ENCODE measurements around the gene NUP58. TPM values are rescaled to one million over a fixed set of nuclear protein-coding genes. Genes with fewer than 3 reads are reported as not detected.

Gene NUP58
- total RNA-seq, 1 experiment from 2014 or later = 46.1 TPM

DNA sequence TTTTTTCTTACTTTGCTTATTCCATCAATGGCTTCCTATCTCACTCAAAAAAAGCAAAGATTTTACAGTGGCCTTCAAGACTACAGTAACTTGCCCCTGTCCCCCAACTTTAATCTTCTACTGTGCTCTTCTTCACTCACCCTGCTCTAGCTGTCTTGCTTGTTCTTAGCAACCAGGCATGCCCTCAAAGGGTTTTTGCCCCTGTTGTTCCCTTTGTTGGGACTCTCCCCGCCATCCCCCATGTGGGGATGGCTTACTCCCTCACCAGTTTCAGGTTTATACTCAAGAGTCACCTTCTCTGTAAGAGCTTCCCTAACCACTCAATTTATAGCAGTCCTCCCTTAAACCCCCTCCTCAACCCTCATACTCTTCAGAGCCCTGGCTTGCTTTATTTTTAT lies 19.5 kb upstream of the NUP58 start:
- Histone ChIP-seq H2AFZ (ENCODE audit: low read length) (no peak overlapping the region), H3F3A (ENCODE audit: low read length, unreplicated experiment) (no peaks in the 10 kb centered on the region), H3K27me3 (ENCODE audit: low read length) (no peaks in the 10 kb centered on the region), H4K20me1 (ENCODE audit: low read length) (peaks cover 3% of the 10 kb centered on the region; the same call in 1 of the 2 replicates), H3K9me3 (ENCODE audit: low read length) (no peaks in the 10 kb centered on the region), H3K9ac (ENCODE audit: low read length) (no peak overlapping the region), H3K27ac (ENCODE audit: low read length) (no peak overlapping the region), H3K4me1 (ENCODE audit: insufficient read depth, low read length) (peaks cover 8% of the 10 kb centered on the region), H3K79me2 (ENCODE audit: low read length) (peaks cover 76% of the 10 kb centered on the region), H3K36me3 (ENCODE audit: low read depth, low read length) (no peaks in the 10 kb centered on the region), H3K9me2 (replicated peaks; ENCODE audit: low read length) (no peaks in the 10 kb centered on the region), H3K4me2 (ENCODE audit: low read length) (no peak overlapping the region), H3K4me3 (ENCODE audit: low read length) (no peak overlapping the region)
- ATAC-seq = no peak
- intact Hi-C loops (cut with micrococcal nuclease) = no loop called here
- BruUV-seq (replicated peaks) = no TSS peak
- CTCF ChIA-PET = interaction anchor here (0.5 kb wide), 1 partner anchor 1925 kb away, joined by 4 read pairs; no protein-coding TSS in a partner anchor
- POLR2A ChIA-PET (ENCODE audit: unreplicated experiment) = no interaction called here
- TF ChIP-seq EZH2phosphoT487 (IDR thresholded peaks at IDR 0.05; ENCODE audit: borderline replicate concordance, low read length) (no peak), EZH2 (IDR thresholded peaks at IDR 0.05; ENCODE audit: low read length, unreplicated experiment) (no peak)
- TF ChIP-seq, protein P1, sequence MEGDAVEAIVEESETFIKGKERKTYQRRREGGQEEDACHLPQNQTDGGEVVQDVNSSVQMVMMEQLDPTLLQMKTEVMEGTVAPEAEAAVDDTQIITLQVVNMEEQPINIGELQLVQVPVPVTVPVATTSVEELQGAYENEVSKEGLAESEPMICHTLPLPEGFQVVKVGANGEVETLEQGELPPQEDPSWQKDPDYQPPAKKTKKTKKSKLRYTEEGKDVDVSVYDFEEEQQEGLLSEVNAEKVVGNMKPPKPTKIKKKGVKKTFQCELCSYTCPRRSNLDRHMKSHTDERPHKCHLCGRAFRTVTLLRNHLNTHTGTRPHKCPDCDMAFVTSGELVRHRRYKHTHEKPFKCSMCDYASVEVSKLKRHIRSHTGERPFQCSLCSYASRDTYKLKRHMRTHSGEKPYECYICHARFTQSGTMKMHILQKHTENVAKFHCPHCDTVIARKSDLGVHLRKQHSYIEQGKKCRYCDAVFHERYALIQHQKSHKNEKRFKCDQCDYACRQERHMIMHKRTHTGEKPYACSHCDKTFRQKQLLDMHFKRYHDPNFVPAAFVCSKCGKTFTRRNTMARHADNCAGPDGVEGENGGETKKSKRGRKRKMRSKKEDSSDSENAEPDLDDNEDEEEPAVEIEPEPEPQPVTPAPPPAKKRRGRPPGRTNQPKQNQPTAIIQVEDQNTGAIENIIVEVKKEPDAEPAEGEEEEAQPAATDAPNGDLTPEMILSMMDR (conservative IDR thresholded peaks at IDR 0.05; ENCODE audit: low read depth, low read length) = no peak
- DNase-seq = no peak

DNA sequence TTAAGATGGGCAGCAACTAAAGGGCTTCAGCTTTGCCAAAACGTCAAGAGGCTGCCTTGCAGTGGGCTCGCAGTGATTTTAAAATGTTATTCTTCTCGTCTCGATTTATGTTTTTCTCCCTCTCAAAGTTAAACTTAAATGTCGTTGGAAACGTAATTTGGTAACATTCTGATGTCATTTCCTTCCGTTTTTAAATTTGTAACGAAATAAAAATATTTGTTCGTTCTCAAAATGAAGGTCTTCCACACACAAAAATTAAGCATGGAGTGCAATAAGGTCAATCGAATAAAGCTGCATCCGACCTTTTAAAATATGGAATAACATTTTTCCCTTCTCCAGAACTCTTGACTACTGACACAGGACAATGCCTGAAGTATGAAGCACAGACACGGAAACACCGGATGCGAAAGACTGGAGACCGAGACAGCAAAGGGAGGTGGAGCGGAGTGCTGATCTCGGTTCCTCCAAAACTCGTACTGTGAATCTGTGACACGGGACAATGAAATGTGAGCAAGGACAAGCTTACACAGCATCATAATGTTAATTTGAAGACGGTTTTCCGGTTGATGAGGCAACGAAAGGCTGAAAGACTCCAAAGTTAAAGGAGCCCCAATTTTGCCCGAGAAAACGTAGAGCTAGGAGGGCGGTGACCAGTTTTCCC lies 15.0 kb upstream of the NUP58 start:
- H2AFZ ChIP-seq (ENCODE audit: low read length) = peak overlapping the region; percentile 96
- ChIA-PET CTCF (no interaction called here), POLR2A (ENCODE audit: unreplicated experiment) (no interaction called here)
- H3K27ac ChIP-seq (ENCODE audit: low read length) = peak overlapping the region; percentile 35
- H3K79me2 ChIP-seq (ENCODE audit: low read length) = peaks cover 53% of the 10 kb centered on the region
- BruUV-seq (replicated peaks) = TSS peak; percentile 69
- no peaks in the 10 kb centered on the region for H3K36me3 ChIP-seq (ENCODE audit: low read depth, low read length)
- intact Hi-C loops (cut with micrococcal nuclease) = loop anchor here (5.0 kb wide), 1 partner anchor 34 kb away; no protein-coding TSS in a partner anchor
- peak overlapping the region; percentile 79 for H3K4me2 ChIP-seq (ENCODE audit: low read length)
- no peaks in the 10 kb centered on the region for H3K27me3 ChIP-seq (ENCODE audit: low read length)
- peak overlapping the region; percentile 83 for H3K9ac ChIP-seq (ENCODE audit: low read length)
- H3K9me2 ChIP-seq (replicated peaks; ENCODE audit: low read length) = no peaks in the 10 kb centered on the region
- no peaks in the 10 kb centered on the region for H4K20me1 ChIP-seq (ENCODE audit: low read length)
- peak overlapping the region; percentile 94 for H3K4me3 ChIP-seq (ENCODE audit: low read length)
- DNase-seq (peak; percentile 56), ATAC-seq (peak; percentile 53)
- no peaks in the 10 kb centered on the region for H3K9me3 ChIP-seq (ENCODE audit: low read length)
- no peaks in the 10 kb centered on the region for H3F3A ChIP-seq (ENCODE audit: low read length, unreplicated experiment)
- no peak for TF ChIP-seq EZH2 (IDR thresholded peaks at IDR 0.05; ENCODE audit: low read length, unreplicated experiment)
- TF ChIP-seq EZH2phosphoT487 (IDR thresholded peaks at IDR 0.05; ENCODE audit: borderline replicate concordance, low read length) = no peak
- TF ChIP-seq, protein P1 (conservative IDR thresholded peaks at IDR 0.05; ENCODE audit: low read depth, low read length) = no peak
- peaks cover 9% of the 10 kb centered on the region for H3K4me1 ChIP-seq (ENCODE audit: insufficient read depth, low read length)
